Endothelial cell (in vitro differentiated cells): ENCODE results near the gene FAM222A. TPM values are rescaled to one million over a fixed set of nuclear protein-coding genes. Genes with fewer than 3 reads are reported as not detected.
A peak's percentile ranks its signal among the peaks of the same experiment; 100 is the strongest.

Experiments
- DNase-seq: peaks from one replicate; pipeline ENCODE4 v3.0.0; 2021; ENCODE audit warnings: low spot score
- H3K27ac Mint-ChIP-seq: one replicate; pipeline ENCODE4 v1.8.0; 2021; ENCODE audit warnings: mixed read lengths, inconsistent platforms; ENCODE audit not compliant: unreplicated experiment
- H3K27me3 Mint-ChIP-seq: one replicate; pipeline ENCODE4 v1.8.0; 2021; ENCODE audit warnings: mild to moderate bottlenecking, moderate library complexity, mixed read lengths, inconsistent platforms; ENCODE audit not compliant: unreplicated experiment
- H3K36me3 Mint-ChIP-seq: one replicate; pipeline ENCODE4 v1.8.0; 2021; ENCODE audit warnings: mild to moderate bottlenecking, low read depth, mixed read lengths, inconsistent platforms; ENCODE audit not compliant: unreplicated experiment
- H3K4me1 Mint-ChIP-seq: one replicate; pipeline ENCODE4 v1.8.0; 2021; ENCODE audit warnings: mild to moderate bottlenecking, mixed read lengths, inconsistent platforms; ENCODE audit not compliant: unreplicated experiment
- H3K4me3 Mint-ChIP-seq: one replicate; pipeline ENCODE4 v1.8.0; 2021; ENCODE audit warnings: mild to moderate bottlenecking, mixed read lengths, inconsistent platforms; ENCODE audit not compliant: unreplicated experiment
- H3K9me3 Mint-ChIP-seq: one replicate; pipeline ENCODE4 v1.8.0; 2021; ENCODE audit warnings: mixed read lengths, inconsistent platforms; ENCODE audit not compliant: unreplicated experiment
- CTCF ChIP-seq: fragments of 200-600 bp; sonication (generic); IDR thresholded peaks from one replicate; pipeline ENCODE4 v1.5.0; 2021; ENCODE audit warnings: antibody characterized with exemption; ENCODE audit not compliant: unreplicated experiment
- total RNA-seq: library from RNA; stranded (reverse); fragmentation: NEBNext Ultra II Directional; extraction: Animal tissue kit (Norgen Biotek cat#: 25700); gene quantifications from one replicate; pipeline ENCODE4 v1.2.1, GENCODE V29; 2021; ENCODE audit not compliant: unreplicated experiment

FAM222A gene
- total RNA-seq, 1 donor from 2014 or later: 14.2 TPM

- peaks cover 15% of the 10 kb centered on the region for H3K36me3 Mint-ChIP-seq
- H3K27ac Mint-ChIP-seq: no peak overlapping the region
- TF ChIP-seq CTCF: no peak
- no peak overlapping the region for H3K4me3 Mint-ChIP-seq
- H3K27me3 Mint-ChIP-seq: peaks cover 14% of the 10 kb centered on the region
- peaks cover 43% of the 10 kb centered on the region for H3K4me1 Mint-ChIP-seq
- no peaks in the 10 kb centered on the region for H3K9me3 Mint-ChIP-seq
- no peak for DNase-seq
These were observed 29.7 kb downstream of the FAM222A start for GRCh38 chr12:109743076-109743910.

- H3K4me3 Mint-ChIP-seq: no peak overlapping the region
- H3K27me3 Mint-ChIP-seq: peaks cover 11% of the 10 kb centered on the region
- H3K36me3 Mint-ChIP-seq: peaks cover 15% of the 10 kb centered on the region
- DNase-seq: no peak
- TF ChIP-seq CTCF: no peak
- no peaks in the 10 kb centered on the region for H3K9me3 Mint-ChIP-seq
- H3K4me1 Mint-ChIP-seq: peaks cover 41% of the 10 kb centered on the region
- H3K27ac Mint-ChIP-seq: no peak overlapping the region
These were observed 30.4 kb downstream of the FAM222A start for GRCh38 chr12:109744026-109744425.

GRCh38 chr12:109744986-109745942 lies 31.6 kb downstream of the FAM222A start:
- Mint-ChIP-seq H3K27ac (no peak overlapping the region), H3K27me3 (peaks cover 6% of the 10 kb centered on the region), H3K9me3 (no peaks in the 10 kb centered on the region), H3K4me1 (peaks cover 36% of the 10 kb centered on the region), H3K4me3 (no peak overlapping the region), H3K36me3 (peaks cover 15% of the 10 kb centered on the region)
- DNase-seq: no peak
- TF ChIP-seq CTCF: no peak

GRCh38 chr12:109752117-109753053 lies 38.8 kb downstream of the FAM222A start:
- no peaks in the 10 kb centered on the region for H3K27me3 Mint-ChIP-seq
- no peak overlapping the region for H3K4me3 Mint-ChIP-seq
- H3K27ac Mint-ChIP-seq: peak overlapping the region; percentile 50
- H3K4me1 Mint-ChIP-seq: peaks cover 57% of the 10 kb centered on the region
- no peaks in the 10 kb centered on the region for H3K9me3 Mint-ChIP-seq
- no peak for DNase-seq
- TF ChIP-seq CTCF: no peak
- peaks cover 25% of the 10 kb centered on the region for H3K36me3 Mint-ChIP-seq
